Esophagus (tissue), 2 donors: ENCODE results near the gene HELLS. TPM values are rescaled to one million over a fixed set of nuclear protein-coding genes. Genes with fewer than 3 reads are reported as not detected.
"Not testable (repeated sequence)": the region's sequence is repeated elsewhere in the genome, so short reads cannot be mapped to it uniquely, and the experiment has no call there.

Source experiments
- H3K27ac ChIP-seq, 2 donors: one replicate each; pipeline ENCODE4 v1.5.1; 2013; ENCODE audit warnings: low read depth in 2 of 2, mild to moderate bottlenecking in 2 of 2, inconsistent platforms in 1 of 2, low read length in 1 of 2, moderate library complexity in 1 of 2
- H3K27me3 ChIP-seq, 2 donors: one replicate each; pipeline ENCODE4 v1.6.1; 2013; ENCODE audit warnings: low read length in 2 of 2, control low read depth in 1 of 2, mild to moderate bottlenecking in 1 of 2; ENCODE audit not compliant: insufficient read depth in 2 of 2, control insufficient read depth in 1 of 2
- H3K36me3 ChIP-seq, 2 donors: one replicate each; pipeline ENCODE4 v1.6.1; 2013; ENCODE audit warnings: low read length in 1 of 2; ENCODE audit not compliant: control insufficient read depth in 2 of 2, insufficient read depth in 2 of 2
- H3K4me1 ChIP-seq, 2 donors: one replicate each; pipeline ENCODE4 v1.6.1; 2013; ENCODE audit warnings: low read length in 1 of 2; ENCODE audit not compliant: control insufficient read depth in 2 of 2, insufficient read depth in 2 of 2
- H3K4me3 ChIP-seq, 2 donors: one replicate each; pipeline ENCODE4 v1.5.1; 2013; ENCODE audit warnings: low read length in 2 of 2, mild to moderate bottlenecking in 2 of 2, low read depth in 1 of 2, moderate library complexity in 1 of 2
- H3K9me3 ChIP-seq, 2 donors: one replicate each; pipeline ENCODE4 v1.6.1; 2013; ENCODE audit warnings: mild to moderate bottlenecking in 2 of 2, low read depth in 1 of 2, low read length in 1 of 2, moderate library complexity in 1 of 2; ENCODE audit not compliant: control insufficient read depth in 2 of 2, insufficient read depth in 1 of 2
- WGBS, 2 donors: extraction: QIAGEN DNeasy Blood & Tissue Kit; methylation state at CpG; one replicate each; pipeline ENCODE4 v1.1.7; 2013; 5-methylcytosine and 5-hydroxymethylcytosine counted together
- polyA plus RNA-seq, 2 donors: library from polyadenylated mRNA; stranded (reverse); fragments of 200-250 nt; gene quantifications; one replicate each; pipeline ENCODE4 v1.2.3, GENCODE V29; 2013
- donor health status: healthy with polysubstance abuse.
- donor health status: Bipolar disorder and iron deficiency.

HELLS gene
- polyA plus RNA-seq, 2 donors, result 6.3 to 12.0 TPM

- H3K4me3 ChIP-seq, H3K4me1 ChIP-seq, H3K27ac ChIP-seq, H3K27me3 ChIP-seq, H3K9me3 ChIP-seq, H3K36me3 ChIP-seq: not testable (repeated sequence)
- 86 to 92% methylated on average over 2 of the region's 2 CpGs for WGBS, 2 donors
Measured at GRCh38 chr10:94542282-94542681, 3.3 kb upstream of the HELLS start.

DNA sequence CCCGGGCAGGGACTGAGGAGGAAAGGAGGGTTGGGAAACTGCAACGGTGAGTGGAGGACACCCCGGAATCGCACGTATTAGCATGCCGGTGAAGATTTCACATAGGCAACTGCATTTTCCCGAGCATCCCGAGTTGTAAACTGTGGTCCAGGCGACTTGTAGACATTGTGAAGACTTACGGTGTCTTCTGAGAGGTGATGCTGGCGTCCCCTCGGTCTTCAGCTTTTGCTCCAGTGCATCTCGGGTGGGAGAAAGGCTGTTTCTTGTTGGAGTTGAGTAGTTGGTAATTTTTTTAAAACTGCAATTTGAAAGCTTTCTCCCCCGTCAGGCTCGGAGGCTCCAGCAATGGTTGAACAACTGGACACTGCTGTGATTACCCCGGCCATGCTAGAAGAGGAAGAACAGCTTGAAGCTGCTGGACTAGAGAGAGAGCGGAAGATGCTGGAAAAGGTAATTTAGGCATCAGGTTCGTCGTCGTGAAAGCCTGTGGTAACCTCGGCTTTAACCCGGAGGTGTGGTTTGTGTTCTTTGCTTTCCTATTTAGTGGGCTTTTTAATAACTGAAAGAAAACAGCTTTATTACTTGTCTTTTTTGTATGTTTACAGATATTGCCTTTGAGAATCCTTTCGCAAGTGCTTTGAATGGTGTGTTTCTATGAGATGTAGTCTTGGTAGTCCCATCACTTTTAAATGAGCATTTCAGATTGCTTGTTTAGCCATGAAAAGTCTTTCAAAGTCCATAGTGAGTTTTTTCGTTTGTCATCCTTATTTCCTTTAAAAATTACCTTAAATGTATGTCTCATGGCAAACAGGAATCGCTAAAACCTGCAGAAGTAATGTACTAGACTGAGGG is 687 bp downstream of the HELLS start:
- WGBS, 2 donors, result 1 to 2% methylated on average over 25 of the region's 25 CpGs
- peak overlapping the region; percentile 77 to 79 for H3K4me3 ChIP-seq

GRCh38 chr10:94546901-94547185 is 1.3 kb downstream of the HELLS start:
- no peak overlapping the region for H3K27ac ChIP-seq
- peak overlapping the region in 1 of 2 donors; percentile 79 for H3K4me3 ChIP-seq
- no peaks in the 10 kb centered on the region for H3K4me1 ChIP-seq
- H3K9me3 ChIP-seq, result no peaks in the 10 kb centered on the region
- no peaks in the 10 kb centered on the region for H3K27me3 ChIP-seq
- no peaks in the 10 kb centered on the region for H3K36me3 ChIP-seq
- WGBS, 2 donors, result 36 to 38% methylated on average over 1 of the region's 1 CpG

More for the DNA sequence above, 687 bp downstream of the HELLS start:
- Histone ChIP-seq H3K9me3 (no peaks in the 10 kb centered on the region), H3K27me3 (no peaks in the 10 kb centered on the region), H3K36me3 (no peaks in the 10 kb centered on the region), H3K27ac (peak overlapping the region in 1 of 2 donors; percentile 19), H3K4me1 (no peaks in the 10 kb centered on the region)

DNA sequence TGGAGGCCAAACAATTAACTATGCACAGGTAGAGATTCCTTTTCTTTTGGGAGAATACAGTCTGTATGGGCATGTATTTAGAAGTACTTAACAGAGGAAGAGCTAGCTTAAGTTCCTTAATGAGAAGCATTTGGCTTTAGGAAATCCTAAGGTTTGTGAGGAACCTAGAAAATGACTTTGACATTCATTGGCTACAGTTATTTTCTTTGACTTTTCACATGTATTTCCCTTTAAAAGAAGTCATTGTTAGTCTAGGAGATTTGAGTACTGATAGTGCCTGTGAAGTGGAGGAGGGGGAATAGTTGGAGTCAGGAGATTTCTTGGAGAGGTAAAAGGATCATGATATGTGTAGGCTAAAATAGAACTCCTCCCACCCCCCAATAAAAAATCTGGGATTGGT is 3.6 kb downstream of the HELLS start:
- Histone ChIP-seq H3K27ac (no peak overlapping the region), H3K36me3 (no peaks in the 10 kb centered on the region), H3K9me3 (no peaks in the 10 kb centered on the region), H3K4me1 (no peaks in the 10 kb centered on the region), H3K27me3 (no peaks in the 10 kb centered on the region), H3K4me3 (no peak overlapping the region)

DNA sequence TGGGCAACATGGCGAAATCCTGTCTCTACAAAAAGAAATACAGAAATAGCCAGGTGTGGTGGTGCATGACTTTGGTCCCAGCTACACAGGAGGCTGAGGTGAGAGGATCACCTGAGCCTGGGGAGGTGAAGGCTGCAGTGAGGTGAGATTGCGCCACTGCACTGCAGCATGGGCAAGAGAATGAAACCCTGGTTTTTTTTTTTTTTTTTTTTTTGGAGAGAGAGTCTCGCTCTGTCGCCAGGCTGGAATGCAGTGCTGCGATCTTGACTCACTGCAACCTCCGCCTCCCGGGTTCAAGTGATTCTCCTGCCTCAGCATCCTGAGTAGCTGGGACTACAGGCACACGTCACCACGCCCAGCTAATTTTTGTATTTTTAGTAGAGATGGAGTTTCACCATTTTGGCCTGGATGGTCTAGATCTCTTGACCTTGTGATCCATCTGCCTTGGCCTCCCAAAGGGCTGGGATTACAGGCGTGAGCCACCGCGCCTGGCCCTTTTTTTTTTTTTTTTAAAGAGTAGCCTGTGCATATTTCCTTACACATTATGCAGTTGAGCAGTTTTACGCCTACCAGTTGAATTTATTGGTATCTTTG is 22.2 kb downstream of the HELLS start:
- not testable (repeated sequence) for H3K36me3 ChIP-seq, H3K27ac ChIP-seq, H3K27me3 ChIP-seq, H3K4me3 ChIP-seq, H3K4me1 ChIP-seq, H3K9me3 ChIP-seq
- WGBS, 2 donors, result 94 to 97% methylated on average over 12 to 13 of the region's 13 CpGs

GRCh38 chr10:94571081-94571480 is 25.5 kb downstream of the HELLS start:
- H3K27me3 ChIP-seq, result no peaks in the 10 kb centered on the region
- no peaks in the 10 kb centered on the region for H3K4me1 ChIP-seq
- H3K9me3 ChIP-seq, result no peaks in the 10 kb centered on the region
- no peak overlapping the region for H3K27ac ChIP-seq
- H3K36me3 ChIP-seq, result no peaks in the 10 kb centered on the region
- no peak overlapping the region for H3K4me3 ChIP-seq

GRCh38 chr10:94571528-94571927 is 25.9 kb downstream of the HELLS start:
- no peaks in the 10 kb centered on the region for H3K36me3 ChIP-seq
- H3K27me3 ChIP-seq, result no peaks in the 10 kb centered on the region
- no peaks in the 10 kb centered on the region for H3K4me1 ChIP-seq
- H3K9me3 ChIP-seq, result no peaks in the 10 kb centered on the region
- no peak overlapping the region for H3K4me3 ChIP-seq
- WGBS, 2 donors, result 80 to 82% methylated on average over 3 of the region's 3 CpGs
- H3K27ac ChIP-seq, result no peak overlapping the region

GRCh38 chr10:94578790-94579189 is 33.2 kb downstream of the HELLS start:
- Histone ChIP-seq H3K4me1 (no peaks in the 10 kb centered on the region), H3K36me3 (no peaks in the 10 kb centered on the region), H3K4me3 (no peak overlapping the region), H3K27ac (no peak overlapping the region), H3K9me3 (no peaks in the 10 kb centered on the region), H3K27me3 (no peaks in the 10 kb centered on the region)
- WGBS, 2 donors, result 87 to 92% methylated on average over 4 of the region's 4 CpGs

GRCh38 chr10:94583124-94583523 is 37.5 kb downstream of the HELLS start:
- Histone ChIP-seq H3K27me3 (no peaks in the 10 kb centered on the region), H3K9me3 (no peaks in the 10 kb centered on the region), H3K27ac (no peak overlapping the region), H3K4me3 (no peak overlapping the region), H3K36me3 (no peaks in the 10 kb centered on the region), H3K4me1 (no peaks in the 10 kb centered on the region)
